Measurements from ENCODE around the gene ATP8B2.

- TF ChIP-seq FOXK2 (IDR thresholded peaks at IDR 0.05) (no peak), FOXA1 (IDR thresholded peaks at IDR 0.05) (no peak), SUZ12 (IDR thresholded peaks at IDR 0.05) (no peak), FOXM1 (IDR thresholded peaks at IDR 0.05; ENCODE audit: borderline replicate concordance) (no peak), PKNOX1 (IDR thresholded peaks at IDR 0.05) (no peak), ARNT (IDR thresholded peaks at IDR 0.05) (no peak), BHLHE40 (IDR thresholded peaks at IDR 0.05; ENCODE audit: borderline replicate concordance) (no peak), CTBP1 (IDR thresholded peaks at IDR 0.05; ENCODE audit: borderline replicate concordance) (no peak)
These were observed 19.2 kb upstream of the ATP8B2 start for GRCh38 chr1:154306151-154306550.
